HEK293T (cell line): Measurements from ENCODE around the gene CRIM1.

Experiments used
- BHLHE40 ChIP-seq: fragments of 450-650 bp; IDR thresholded peaks from 2 replicates; pipeline ENCODE4 v1.6.1; 2016; ENCODE audit warnings: mild to moderate bottlenecking, moderate library complexity, borderline replicate concordance
- FOXM1 ChIP-seq: fragments of 450-650 bp; IDR thresholded peaks from 2 replicates; pipeline ENCODE4 v1.6.1; 2017; ENCODE audit warnings: mild to moderate bottlenecking, borderline replicate concordance
- SUZ12 ChIP-seq: fragments of 450-650 bp; IDR thresholded peaks from 2 replicates; pipeline ENCODE4 v1.6.1; 2016; ENCODE audit warnings: mild to moderate bottlenecking
- TARDBP ChIP-seq: fragments of 450-650 bp; IDR thresholded peaks from 2 replicates; pipeline ENCODE4 v1.6.1; 2016

- TF ChIP-seq BHLHE40 (no peak), SUZ12 (no peak), FOXM1 (no peak), TARDBP (no peak)
Measured at GRCh38 chr2:36445185-36445866, 89.7 kb downstream of the CRIM1 start.
